Skin epidermis (tissue), 12 donors: ENCODE results near the gene TMEM235.

Source experiments
- H3K27ac ChIP-seq, 21 experiments: fragments of 200-600 bp; sonication (generic) in 11 of 21; one replicate each; pipeline ENCODE4 v1.5.0; 2020; ENCODE audit warnings: mild to moderate bottlenecking in 3 of 21, inconsistent platforms in 2 of 21, moderate library complexity in 2 of 21
- H3K4me3 ChIP-seq, 7 experiments: fragments of 200-600 bp; sonication (generic) in 2 of 7; one replicate each; pipeline ENCODE4 v1.5.0; 2020; ENCODE audit warnings: inconsistent platforms in 2 of 7, mild to moderate bottlenecking in 2 of 7, moderate library complexity in 1 of 7

The TMEM235 gene

DNA sequence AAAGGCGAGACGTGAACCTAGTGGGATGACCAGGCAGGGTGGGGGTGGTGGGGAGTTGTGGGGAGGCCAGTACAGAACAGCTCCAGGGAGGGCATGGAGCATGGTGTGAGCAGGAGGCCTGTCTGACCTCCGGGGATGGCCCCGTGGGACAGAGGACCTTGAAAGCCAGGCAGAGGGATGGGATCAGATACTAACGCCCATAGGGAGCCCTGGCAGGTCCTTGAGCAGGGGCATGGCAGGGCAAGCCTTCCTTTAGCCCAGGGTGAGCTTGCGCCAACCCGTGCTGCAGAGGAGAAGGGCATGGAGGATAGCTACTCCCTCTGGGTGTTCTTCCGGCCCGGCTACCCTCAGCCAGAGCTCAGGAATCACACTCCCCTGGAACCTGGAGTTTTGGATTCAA, 35.3 kb downstream of the TMEM235 start:
- Histone ChIP-seq H3K27ac (peak overlapping the region in 1 of 21 experiments; percentile 44), H3K4me3 (no peak overlapping the region)

DNA sequence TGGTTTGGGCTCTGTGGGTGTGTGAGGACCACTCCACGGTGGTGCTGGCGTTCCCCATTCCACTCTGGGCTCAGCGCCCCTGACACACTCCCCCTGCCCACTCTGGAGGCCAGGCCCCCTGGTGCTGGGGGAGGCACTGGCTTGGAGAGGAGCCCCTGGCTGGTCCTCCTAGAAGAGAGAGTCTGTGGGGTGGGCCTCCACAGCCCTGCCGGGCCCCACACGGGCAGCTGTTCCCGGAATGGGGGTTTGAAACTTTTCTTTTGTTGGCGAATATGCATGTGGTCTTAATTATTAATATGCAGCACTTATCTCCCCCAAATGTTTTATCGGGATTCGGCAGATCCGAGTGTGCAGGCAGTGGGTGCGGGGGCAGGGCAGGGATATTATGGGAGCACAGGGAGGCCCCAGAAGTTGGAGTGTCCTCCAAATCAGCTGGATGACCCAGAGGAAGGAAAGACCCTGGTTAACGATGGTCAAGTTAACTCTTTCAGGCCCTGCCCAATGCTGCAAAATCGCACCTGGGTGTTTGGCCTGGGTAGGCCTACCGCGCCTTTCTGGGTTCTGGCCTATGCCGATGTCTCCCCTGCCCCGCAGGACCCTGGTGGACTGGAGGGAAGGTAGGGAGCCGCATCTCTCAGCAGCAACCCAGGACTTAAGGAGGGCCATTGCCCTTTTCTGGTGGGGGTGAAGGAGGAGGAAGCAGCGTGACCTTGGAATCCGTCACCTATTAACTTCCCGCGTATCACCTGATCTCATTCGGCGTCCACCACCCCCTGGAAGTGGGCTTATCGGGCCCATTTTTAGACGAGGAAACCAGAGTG, 36.0 kb downstream of the TMEM235 start:
- Histone ChIP-seq H3K27ac (peak overlapping the region in 1 of 21 experiments; percentile 44), H3K4me3 (no peak overlapping the region)

DNA sequence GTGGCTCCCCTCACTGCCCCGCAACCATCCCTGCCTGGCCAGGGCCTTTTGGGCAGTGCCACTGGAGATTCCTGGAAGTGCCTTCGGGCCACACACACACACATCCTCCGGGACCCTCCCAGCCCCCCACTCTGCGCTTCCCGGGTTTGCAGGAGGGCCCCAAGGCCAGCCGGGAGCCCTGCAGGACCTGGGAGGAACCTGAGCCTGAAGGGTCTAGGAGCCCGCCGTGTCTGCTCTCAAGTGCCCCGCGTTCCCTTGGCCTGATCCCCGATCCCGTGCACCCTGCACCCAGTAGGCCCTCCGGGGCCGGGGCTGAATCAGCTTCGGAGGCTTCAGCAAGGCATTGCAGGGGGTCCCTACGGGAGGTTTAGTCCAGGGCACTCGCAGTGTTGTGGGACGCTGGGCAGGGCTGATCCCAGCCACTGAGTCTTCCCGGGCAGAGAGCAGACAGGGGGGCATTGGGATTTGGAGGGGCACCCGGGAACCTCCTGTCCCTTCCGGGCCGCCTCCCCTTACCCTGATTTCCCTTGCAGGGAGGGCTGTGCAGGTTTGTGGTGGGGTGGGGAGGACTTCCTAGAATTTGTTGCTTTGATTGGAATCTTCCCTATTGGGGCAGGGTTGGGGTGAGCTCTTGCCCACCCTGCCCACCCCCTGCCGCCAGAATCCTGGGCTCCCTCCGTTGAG, 36.9 kb downstream of the TMEM235 start:
- H3K4me3 ChIP-seq = no peak overlapping the region
- H3K27ac ChIP-seq = peak overlapping the region in 1 of 21 experiments; percentile 50

DNA sequence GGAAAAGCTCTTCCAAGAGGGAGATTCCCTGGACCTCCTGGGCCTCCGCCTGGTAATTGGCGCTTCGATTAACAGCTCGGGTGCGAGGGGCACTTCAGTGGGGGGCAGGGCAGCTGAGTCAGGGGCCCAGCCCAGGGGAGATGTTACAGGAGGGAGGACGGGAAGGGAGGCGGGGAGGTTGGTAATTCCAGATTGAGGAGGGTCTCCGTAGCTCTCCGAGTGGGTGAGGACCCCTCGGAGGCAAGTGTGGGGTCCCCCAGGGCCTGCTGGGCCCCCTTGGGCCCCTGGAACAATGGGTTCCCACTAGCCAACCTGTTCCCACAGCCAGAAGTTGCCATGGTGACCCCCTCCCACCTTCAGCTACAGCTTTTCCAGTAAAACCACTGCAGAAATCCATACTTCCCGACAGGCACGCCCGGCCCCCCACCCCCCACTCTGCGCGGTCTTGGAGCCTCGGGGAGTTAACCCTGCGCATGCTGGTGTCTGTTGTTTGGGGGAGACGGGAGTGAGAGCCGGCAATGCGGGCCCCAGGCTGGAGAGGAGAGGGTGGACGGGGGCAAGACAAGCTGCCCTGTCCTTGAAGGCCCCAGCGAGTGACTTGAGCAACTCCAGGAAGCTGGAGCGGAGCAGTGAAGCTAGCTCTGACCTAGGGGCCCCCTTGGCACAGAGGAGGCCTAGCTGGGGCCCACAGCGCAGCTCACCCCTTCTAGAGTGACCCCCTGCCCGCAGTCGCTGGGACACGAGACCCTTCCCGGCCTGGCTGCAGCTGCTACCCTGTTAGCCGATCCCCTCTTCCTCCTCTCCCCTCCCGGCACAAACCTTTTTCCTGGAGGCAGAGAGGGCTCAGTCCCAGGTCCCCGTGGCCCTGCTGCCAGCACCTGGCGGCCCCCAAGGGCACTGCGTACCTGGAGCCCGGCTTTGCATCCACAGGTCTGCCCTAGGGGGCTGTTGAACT, 37.8 kb downstream of the TMEM235 start:
- Histone ChIP-seq H3K4me3 (no peak overlapping the region), H3K27ac (peak overlapping the region in 3 of 21 experiments; percentile 3 to 75 (median 54))

DNA sequence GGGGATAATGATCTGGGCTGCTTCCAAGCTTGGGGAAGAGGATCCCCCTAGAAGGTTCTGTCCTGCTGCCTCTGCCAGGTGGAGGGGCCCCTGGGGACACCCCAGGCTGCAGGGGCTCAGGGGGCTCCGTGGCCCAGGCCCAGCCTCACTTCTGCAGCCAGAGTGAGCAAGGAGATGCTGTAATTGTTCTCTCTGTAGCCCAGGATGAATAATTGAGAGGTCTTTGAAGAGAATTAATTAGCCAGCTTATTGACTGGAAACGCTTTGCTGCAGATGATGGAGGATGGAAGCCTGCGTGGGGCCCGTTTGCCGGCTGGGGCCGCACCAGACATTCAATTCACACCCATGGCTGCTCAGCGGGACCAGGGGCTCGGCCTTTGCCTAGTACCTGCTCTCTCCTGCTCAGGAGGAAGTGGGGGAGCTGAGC, 38.5 kb downstream of the TMEM235 start:
- H3K4me3 ChIP-seq = no peak overlapping the region
- peak overlapping the region in 3 of 21 experiments; percentile 3 to 75 (median 54) for H3K27ac ChIP-seq

DNA sequence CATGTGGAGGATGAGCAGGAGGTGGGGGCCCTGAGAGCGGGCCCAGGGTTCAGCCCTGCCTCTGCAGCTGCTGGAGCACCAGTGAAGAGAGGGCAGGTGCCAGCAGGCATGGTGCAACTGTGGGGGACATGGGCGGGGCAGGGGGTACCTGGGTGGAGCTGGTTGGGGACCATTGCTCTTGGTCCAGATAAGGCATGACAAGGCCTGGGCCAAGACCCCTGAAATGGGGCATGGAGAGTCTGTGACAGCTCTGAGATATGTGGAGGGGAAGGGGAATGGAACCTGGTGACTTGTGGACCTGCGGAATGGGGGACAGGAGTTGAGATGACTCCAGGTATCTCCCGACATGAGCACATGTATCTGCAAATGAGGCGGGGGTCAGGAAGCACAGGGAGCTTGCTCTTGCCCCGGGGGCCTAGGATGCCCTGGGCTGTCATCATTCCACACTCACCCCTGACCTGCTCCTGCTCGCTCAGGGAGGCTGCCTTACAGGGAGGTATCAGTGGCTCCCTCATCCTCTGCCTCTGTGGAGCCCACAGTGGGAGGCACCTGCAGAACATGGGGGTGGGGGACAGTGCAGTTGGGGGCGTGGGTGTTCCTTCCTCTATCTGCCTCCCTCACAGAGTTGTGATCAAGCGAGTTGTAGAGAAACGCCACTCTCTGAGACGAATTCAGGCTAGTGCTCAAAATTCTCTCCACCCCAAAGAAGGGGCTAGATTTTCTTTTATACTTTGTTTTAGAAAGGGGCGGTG, 40.2 kb downstream of the TMEM235 start:
- Histone ChIP-seq H3K4me3 (no peak overlapping the region), H3K27ac (peak overlapping the region in 1 of 21 experiments; percentile 6)

DNA sequence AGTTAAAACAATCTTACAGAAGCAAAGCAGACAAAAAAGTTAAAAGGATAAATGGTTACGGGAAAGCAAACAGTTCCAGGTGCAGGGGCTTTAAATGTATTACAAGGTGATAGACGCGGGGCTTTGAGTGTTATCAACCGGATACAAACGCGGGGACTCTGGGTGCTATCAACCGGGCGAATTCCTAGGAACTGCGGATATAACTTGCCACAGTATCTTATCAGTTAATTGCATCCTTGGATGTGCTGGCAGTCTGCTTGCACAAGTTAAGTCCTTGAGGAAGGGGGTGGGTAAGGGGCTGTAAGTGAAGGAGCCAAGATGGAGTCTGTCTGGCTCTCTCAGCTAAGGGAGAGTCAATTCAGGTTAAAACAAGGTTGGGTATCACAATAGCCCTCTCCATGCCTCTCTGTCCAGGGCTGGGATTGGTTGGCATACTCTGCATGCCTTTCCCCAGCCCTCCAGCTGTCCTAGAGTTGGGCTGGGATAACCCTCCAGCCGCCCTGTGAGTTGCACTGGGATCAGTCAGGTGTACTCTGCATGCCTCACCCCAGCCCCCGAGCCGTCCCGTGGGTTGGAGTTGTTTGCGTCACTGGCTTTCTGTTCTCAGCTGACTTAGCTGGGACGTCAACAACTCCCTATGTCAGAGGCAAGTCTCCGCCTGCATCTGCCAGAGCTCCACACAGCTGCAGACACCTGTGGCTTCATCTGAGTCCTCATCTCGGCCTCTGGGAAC, 40.9 kb downstream of the TMEM235 start:
- Histone ChIP-seq H3K27ac (peak overlapping the region in 4 of 21 experiments; percentile 6 to 70 (median 20)), H3K4me3 (no peak overlapping the region)

DNA sequence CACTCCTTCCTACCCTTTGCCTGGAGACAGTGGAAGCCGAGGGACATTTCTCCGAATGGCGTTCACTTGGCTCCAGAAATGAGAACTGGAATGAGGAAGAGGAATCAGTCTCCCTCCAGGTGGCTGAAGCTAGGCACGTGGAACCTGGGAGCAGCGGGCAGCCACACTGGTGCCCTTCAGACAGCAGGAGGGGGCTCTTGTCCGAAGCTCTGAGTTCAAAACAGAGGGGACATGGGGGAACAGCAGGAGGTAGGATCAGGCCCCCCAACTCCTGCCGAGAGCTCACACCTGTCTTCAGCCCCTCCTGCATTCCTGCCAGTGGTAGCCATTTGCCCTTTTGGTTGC, 41.5 kb downstream of the TMEM235 start:
- peak overlapping the region in 8 of 21 experiments; percentile 6 to 70 (median 44) for H3K27ac ChIP-seq
- no peak overlapping the region for H3K4me3 ChIP-seq

DNA sequence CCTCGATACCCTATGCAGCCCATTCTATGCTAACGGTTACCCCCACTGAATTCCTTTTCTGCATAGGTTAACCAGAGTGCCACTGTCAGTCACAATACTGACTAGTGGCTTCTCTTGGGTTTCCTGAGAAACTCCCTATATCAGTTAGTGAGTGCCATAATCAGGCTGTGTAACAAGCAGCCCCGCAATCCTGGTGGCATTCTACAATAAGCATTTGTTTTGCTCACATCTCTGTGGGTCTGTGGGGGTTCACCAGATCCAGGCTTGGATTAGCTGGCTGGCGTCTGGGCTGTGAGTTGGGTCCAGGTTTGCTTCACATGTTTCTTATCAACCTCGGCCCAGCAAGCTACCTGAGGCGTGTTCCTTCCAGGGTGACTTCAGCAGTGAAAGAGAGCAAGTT, 42.4 kb downstream of the TMEM235 start:
- Histone ChIP-seq H3K27ac (no peak overlapping the region), H3K4me3 (no peak overlapping the region)

DNA sequence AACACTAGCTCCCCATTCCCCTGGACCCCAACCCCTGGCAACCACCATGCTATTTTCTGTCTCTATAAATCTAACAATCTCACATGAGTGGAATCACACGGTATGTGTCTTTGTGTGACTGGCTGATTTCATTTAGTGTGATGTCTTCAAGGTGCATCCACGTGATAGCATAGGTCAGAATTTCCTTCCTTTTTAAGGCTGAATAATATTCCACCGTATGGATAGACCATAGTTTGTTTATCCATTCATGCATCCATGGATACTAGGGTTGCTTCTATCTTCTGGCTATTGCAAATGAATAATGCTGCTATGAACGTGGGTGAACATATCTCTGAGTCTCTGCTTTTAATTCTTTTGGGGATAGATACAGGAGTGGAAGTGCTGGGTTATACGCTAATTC, 43.9 kb downstream of the TMEM235 start:
- no peak overlapping the region for H3K4me3 ChIP-seq
- H3K27ac ChIP-seq = no peak overlapping the region

DNA sequence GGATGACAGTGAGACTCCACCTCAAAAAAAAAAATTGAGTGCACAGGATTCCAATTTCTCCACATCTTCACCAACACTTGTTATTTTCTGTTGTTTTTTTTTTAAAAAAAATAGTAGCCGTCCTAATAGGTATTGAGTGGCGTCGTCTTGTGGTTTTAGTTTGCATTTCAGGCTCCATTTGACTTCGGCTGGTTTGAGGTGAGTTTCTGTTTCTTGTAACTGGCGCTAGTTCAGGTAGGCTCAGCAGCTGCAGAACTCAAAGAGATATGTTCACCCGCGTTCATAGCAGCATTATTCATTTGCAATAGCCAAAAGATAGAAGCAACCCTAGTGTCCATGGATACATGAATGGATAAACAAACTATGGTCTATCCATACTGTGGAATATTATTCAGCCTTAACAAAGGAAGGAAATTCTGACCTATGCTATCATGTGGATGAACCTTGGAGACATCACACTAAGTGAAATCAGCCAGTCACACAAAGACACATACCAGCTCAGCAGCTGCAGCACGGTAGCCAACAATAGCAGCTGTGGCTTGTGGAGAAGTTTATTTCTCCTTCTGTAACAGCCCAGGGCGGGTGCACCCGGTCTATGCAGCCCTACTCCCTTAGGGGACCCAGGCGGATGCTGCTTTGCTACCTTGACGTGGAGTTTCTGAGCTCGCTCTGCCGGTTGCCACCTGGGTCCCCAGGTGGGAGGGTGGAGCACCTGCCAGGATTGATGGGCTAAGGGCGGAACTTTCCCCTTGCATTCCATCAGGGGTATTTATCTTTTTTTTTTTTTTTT, 44.9 kb downstream of the TMEM235 start:
- Histone ChIP-seq H3K4me3 (no peak overlapping the region), H3K27ac (no peak overlapping the region)

DNA sequence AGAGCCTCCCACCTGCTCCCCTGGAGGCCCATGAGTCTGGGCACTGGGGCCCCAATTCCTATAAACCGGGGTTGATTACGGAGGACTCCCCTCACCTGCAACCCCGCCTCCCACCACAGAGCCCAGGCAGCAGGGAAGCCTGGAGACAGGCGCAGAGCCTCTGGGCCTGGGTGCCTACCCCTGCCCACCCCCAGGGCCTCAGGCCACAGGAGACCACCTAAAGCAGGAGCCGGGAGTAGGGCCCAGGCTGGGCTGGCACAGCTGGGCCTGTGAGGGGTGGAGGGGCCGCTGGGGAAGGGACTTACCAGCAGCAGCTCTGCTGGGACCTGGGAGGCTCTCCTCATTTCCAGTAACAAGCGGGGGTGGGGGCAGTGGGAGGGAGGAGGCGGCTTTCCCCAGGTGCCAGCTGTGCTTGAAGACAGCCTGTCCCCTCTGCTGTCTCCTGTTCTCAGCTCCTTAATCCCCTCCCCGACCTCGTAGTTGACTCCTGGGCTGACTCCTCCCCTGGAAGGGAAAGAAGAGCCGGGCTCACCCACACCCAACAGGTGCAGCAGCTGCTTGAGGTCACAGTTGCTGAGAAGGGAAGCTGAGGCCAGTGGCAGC, 46.8 kb downstream of the TMEM235 start:
- no peak overlapping the region for H3K4me3 ChIP-seq
- H3K27ac ChIP-seq = peak overlapping the region in 1 of 21 experiments; percentile 67

DNA sequence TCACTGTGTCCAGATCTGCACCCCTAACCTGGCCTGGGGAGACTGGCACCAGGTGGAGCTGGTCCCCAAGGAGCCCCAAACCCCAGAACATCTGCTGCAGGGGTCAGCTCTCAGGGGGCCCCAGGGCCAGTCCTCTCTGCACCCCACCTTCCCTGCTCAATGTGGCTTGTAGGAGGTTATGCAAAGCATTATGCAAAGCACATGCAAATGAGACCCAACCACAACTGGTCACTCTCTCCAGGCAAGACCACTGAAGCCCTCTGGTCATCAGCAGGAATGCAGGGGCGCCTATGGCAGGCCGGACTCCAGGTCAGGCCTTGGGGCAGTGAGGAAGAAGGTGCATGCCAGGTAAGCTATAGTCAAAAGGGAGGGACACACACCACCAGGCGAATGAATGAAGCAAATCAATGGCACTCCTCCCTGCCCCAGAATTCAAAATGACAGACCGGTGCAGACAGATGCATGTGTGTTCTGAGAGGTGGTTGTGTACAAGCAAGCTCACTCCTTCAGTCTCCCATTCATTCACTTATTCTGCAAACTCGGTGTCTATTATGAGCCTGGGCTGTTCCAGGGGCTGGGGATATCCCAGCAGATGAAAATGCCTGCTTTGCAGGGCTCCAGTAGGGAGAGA, 48.0 kb downstream of the TMEM235 start:
- H3K4me3 ChIP-seq = no peak overlapping the region
- no peak overlapping the region for H3K27ac ChIP-seq

DNA sequence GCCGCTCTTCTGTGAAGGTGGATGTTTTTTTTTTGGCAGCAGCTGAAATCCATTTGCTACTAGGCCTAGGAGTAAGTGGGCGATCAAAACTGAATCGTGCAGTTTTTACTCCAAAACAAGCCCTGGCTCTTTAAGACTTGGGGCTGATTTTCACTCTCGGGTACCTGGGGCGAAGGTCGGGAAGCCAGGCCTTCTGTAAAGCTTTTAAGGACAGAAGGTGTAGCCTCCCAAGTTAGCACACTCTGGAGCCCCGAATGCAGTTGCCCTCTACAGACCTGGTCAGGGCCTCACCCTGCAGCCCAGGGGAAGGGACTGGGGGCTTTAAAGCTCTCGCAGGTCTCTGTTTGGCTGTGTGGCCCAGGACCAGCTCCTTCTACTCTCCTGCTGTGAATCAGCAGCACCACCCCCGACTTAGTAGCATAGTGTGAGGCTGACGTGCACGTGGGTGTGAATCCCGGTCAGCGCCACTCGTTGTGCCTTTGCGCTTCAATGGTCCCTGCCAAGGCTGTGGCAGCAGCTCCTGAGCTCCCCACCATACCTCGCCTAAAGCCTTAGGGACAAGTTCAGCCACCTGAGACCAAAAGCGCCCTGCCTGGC, 49.9 kb downstream of the TMEM235 start:
- Histone ChIP-seq H3K4me3 (no peak overlapping the region), H3K27ac (no peak overlapping the region)

DNA sequence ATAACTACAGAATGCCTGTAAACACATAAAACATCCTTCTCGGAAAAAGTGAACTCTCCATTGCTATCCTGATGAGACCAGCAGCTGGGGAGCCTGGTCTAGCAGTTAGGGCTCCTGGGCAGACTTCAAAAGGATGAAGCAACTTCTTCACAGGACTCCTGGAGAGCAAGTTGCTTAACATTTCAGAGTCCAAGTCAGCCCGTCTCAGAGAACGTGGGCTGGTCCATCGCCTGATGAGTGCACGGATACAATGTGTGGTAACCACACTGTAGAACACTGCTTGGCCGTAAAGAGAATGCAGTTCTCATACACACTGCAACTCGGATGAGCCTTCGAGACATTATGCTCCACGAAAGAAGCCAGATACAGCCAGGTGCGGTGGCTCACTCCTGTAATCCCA, 52.7 kb downstream of the TMEM235 start:
- Histone ChIP-seq H3K27ac (no peak overlapping the region), H3K4me3 (no peak overlapping the region)

DNA sequence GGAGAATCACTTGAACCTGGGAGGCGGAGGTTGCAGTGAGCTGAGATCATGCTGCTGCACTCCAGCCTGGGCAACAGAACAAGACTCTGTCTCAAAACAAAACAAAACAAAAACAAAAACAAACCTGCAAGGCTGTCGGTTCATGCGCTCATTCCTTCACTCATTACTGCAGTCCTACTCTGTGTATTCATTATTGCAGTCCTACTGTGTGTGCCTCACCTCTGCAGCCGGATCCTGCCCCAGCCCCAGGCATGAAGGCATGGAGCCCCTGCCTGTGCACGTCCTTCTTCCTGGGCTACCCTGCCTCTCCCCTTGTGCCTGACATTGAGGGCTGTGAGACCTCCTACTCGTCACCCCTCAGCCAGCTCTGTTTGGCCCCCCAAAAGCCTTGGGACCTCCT, 57.6 kb downstream of the TMEM235 start:
- H3K27ac ChIP-seq = no peak overlapping the region

More for the DNA sequence above, 57.6 kb downstream of the TMEM235 start:
- no peak overlapping the region for H3K4me3 ChIP-seq
